Thyroid gland (tissue), 4 donors: ENCODE results near the gene SLX9. TPM values are rescaled to one million over a fixed set of nuclear protein-coding genes. Genes with fewer than 3 reads are reported as not detected.

Experiments
- DNase-seq, 2 donors: peaks; one replicate each; pipeline ENCODE4 v3.0.0-alpha.2; 2019
- H3K27ac ChIP-seq, 3 donors: fragments of 200-600 bp; sonication (generic); 1 replicate in 2 of 3; 2 replicates in 1 of 3; pipeline ENCODE4 v1.5.1; 2016 to 2019; ENCODE audit warnings: mild to moderate bottlenecking in 1 of 3, moderate library complexity in 1 of 3
- H3K27me3 ChIP-seq: fragments of 200-600 bp; sonication (generic); one replicate; pipeline ENCODE4 v1.5.1; 2019
- H3K36me3 ChIP-seq, 2 donors: fragments of 200-600 bp; sonication (generic); one replicate each; pipeline ENCODE4 v1.5.1; 2016 to 2019
- H3K4me1 ChIP-seq, 2 donors: fragments of 200-600 bp; sonication (generic); one replicate each; pipeline ENCODE4 v1.5.1; 2017 to 2019
- H3K4me3 ChIP-seq, 3 donors: fragments of 200-600 bp; sonication (generic); replicated peaks in 1 of 3; 1 replicate in 2 of 3; 2 replicates in 1 of 3; pipeline ENCODE4 v1.5.1; 2016; ENCODE audit warnings: mild to moderate bottlenecking in 1 of 3
- H3K9me3 ChIP-seq: fragments of 200-600 bp; sonication (generic); one replicate; pipeline ENCODE4 v1.5.1; 2017
- POLR2A ChIP-seq, 2 donors: fragments of 450-650 bp; IDR thresholded peaks; one replicate each; pipeline ENCODE4 v1.6.1; 2017; ENCODE audit warnings: antibody characterized with exemption in 2 of 2, mild to moderate bottlenecking in 2 of 2, moderate library complexity in 1 of 2
- WGBS, 2 donors: methylation state at CpG; one replicate each; pipeline ENCODE4 v1.1.5; 2017; 5-methylcytosine and 5-hydroxymethylcytosine counted together
- intact Hi-C: fragments of 100-400 bp; cut with DNase I; formaldehyde crosslinking; loops from one replicate; pipeline ENCODE4 v1.15.1; 2023
- total RNA-seq, 4 donors: library from RNA; depleted of rRNA; stranded (reverse); fragments of >200 nt; gene quantifications; one replicate each; pipeline ENCODE4 v1.2.3, GENCODE V29; 2016
- TF ChIP-seq, protein P1 (sequence below), 6 experiments: fragments of 200-600 bp in 3 of 6; fragments of 450-650 bp in 3 of 6; sonication (generic) in 3 of 6; IDR thresholded peaks; one replicate each; pipeline ENCODE4 v1.5.1; 2016 to 2019; ENCODE audit warnings: antibody characterized with exemption in 6 of 6, mild to moderate bottlenecking in 2 of 6, inconsistent platforms in 1 of 6, moderate library complexity in 1 of 6

The SLX9 gene
- total RNA-seq, 4 donors from 2014 or later = 4.8 to 19.1 (median 11.2) TPM

DNA sequence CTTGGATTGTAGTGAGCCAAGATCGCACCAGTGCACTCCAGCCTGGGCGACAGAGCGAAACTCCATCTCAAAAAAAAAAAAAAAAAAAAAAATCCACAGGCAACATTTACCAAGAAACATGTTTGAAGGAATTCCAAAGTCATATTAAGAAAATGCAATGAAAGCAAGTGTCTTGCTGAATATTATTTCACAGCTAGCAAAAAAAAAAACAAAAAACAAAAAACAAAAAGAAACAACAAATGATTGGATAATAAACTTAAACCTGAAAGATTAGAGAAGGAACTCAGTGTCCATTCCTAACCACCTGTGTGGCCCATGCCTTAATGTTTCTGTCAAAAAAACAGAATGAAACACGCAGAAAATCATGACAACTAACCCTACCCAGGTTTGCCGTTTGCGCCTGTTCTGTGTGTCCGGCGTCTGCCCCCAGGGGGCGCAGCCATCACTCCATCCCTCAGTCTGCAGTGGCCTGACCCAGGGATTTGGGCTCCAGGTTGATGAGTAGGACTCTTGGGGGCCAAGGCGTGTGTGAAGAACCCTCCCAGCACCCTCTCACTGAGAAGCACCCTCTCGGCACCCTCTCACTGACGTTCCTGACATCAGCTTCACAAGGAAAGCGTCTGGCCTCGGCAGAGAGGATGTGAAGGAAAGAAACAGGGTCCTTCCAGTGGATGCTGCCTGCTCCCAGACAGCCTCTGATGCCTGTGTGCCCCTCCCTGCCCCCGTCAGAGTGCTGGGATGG is 47.1 kb upstream of the SLX9 start:
- Histone ChIP-seq H3K27me3 (no peaks in the 10 kb centered on the region), H3K27ac (no peak overlapping the region), H3K4me3 (no peak overlapping the region), H3K4me1 (no peaks in the 10 kb centered on the region), H3K9me3 (no peaks in the 10 kb centered on the region), H3K36me3 (no peaks in the 10 kb centered on the region)
- intact Hi-C loops = no loop called here
- peak; percentile 47 to 61 for DNase-seq
- WGBS, 2 donors = 40 to 41% methylated on average over 15 of the region's 15 CpGs
- TF ChIP-seq POLR2A (IDR thresholded peaks at IDR 0.05) = no peak
- TF ChIP-seq, protein P1, sequence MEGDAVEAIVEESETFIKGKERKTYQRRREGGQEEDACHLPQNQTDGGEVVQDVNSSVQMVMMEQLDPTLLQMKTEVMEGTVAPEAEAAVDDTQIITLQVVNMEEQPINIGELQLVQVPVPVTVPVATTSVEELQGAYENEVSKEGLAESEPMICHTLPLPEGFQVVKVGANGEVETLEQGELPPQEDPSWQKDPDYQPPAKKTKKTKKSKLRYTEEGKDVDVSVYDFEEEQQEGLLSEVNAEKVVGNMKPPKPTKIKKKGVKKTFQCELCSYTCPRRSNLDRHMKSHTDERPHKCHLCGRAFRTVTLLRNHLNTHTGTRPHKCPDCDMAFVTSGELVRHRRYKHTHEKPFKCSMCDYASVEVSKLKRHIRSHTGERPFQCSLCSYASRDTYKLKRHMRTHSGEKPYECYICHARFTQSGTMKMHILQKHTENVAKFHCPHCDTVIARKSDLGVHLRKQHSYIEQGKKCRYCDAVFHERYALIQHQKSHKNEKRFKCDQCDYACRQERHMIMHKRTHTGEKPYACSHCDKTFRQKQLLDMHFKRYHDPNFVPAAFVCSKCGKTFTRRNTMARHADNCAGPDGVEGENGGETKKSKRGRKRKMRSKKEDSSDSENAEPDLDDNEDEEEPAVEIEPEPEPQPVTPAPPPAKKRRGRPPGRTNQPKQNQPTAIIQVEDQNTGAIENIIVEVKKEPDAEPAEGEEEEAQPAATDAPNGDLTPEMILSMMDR (IDR thresholded peaks at IDR 0.05) = peak; percentile 37 to 73 (median 58)

- Histone ChIP-seq H3K4me3 (no peak overlapping the region), H3K27me3 (no peaks in the 10 kb centered on the region), H3K27ac (no peak overlapping the region), H3K4me1 (no peaks in the 10 kb centered on the region), H3K36me3 (no peaks in the 10 kb centered on the region), H3K9me3 (no peaks in the 10 kb centered on the region)
- intact Hi-C loops = no loop called here
- DNase-seq = no peak
- 84 to 86% methylated on average over 7 of the region's 7 CpGs for WGBS, 2 donors
- TF ChIP-seq, protein P1 (IDR thresholded peaks at IDR 0.05) = no peak
- TF ChIP-seq POLR2A (IDR thresholded peaks at IDR 0.05) = no peak
These were observed 46.6 kb upstream of the SLX9 start for GRCh38 chr21:44893278-44893556.

DNA sequence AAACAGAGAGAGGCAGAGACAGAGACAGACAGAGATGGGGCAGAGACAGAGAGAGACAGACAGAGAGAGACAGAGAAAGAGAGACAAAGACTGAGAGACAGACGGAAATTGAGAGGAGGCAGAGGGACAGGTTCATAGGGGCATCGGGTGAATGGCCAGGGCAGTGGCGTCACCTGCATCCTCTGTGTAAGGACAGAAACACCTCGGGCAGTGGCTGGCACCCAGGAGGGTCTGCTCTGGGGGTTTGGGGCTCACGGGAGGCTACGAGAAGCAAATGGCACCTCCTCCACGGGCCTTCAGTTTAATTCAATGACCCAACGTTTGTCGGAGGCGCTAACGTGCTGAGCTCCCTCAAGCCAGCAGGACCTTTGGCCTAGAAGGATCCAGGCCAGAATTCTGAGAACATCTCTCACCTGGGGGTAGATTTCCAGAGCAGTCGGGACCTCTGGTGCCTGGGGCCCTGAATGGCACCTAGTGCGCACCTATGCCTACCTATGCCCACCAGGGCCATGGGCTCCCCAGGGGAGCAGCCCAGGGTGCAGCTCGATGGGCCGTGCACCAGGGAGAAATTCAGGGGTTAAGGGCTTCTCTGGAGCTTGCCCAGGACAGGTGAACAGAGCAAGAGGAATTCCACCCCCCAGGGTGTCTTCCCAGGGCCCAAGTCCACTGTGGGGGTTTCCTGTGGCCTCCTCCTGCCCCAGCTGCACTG is 45.7 kb upstream of the SLX9 start:
- Histone ChIP-seq H3K4me3 (no peak overlapping the region), H3K9me3 (no peaks in the 10 kb centered on the region), H3K27me3 (no peaks in the 10 kb centered on the region), H3K27ac (no peak overlapping the region), H3K36me3 (no peaks in the 10 kb centered on the region), H3K4me1 (no peaks in the 10 kb centered on the region)
- TF ChIP-seq, protein P1 (IDR thresholded peaks at IDR 0.05) = no peak
- no peak for TF ChIP-seq POLR2A (IDR thresholded peaks at IDR 0.05)
- intact Hi-C loops = no loop called here
- DNase-seq = no peak
- WGBS, 2 donors = 72 to 84% methylated on average over 14 to 15 of the region's 15 CpGs

DNA sequence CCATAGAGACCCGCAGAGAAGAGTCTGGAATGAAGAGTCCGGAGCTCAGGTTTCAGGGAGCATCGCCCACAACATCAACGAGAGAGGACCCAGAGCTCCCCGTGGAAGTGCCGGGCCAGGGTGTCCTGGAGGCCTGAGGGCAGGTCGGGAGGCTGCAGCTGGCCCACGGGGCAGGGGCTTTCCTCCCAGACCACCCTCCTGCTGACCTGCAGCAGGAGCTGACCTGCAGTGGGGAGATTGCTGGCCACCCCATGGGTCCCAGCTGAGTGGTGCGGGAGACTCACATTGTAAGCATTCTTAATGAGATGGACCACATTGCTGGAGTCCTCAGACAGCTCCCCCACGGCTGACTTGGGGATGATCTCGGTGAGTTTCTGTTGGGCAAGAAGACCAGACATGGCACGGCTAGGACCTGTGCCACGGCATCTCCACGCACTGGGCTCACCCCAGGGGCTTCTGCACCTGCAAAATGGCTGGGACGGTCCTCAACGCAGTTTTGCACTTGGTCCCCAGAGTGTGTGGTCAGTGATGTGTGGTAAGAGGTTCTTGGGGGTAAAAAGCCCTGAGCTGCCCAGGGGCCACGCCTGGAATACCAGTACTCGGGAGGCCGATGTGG is 45.0 kb upstream of the SLX9 start:
- 79 to 84% methylated on average over 13 of the region's 19 CpGs for WGBS, 2 donors
- no peaks in the 10 kb centered on the region for H3K27me3 ChIP-seq
- no peaks in the 10 kb centered on the region for H3K36me3 ChIP-seq
- H3K4me3 ChIP-seq = no peak overlapping the region
- no peaks in the 10 kb centered on the region for H3K9me3 ChIP-seq
- intact Hi-C loops = no loop called here
- no peaks in the 10 kb centered on the region for H3K4me1 ChIP-seq
- H3K27ac ChIP-seq = no peak overlapping the region
- no peak for DNase-seq
- no peak for TF ChIP-seq POLR2A (IDR thresholded peaks at IDR 0.05)
- TF ChIP-seq, protein P1 (IDR thresholded peaks at IDR 0.05) = no peak

GRCh38 chr21:44895859-44896258 is 44.0 kb upstream of the SLX9 start:
- WGBS, 2 donors = 89 to 96% methylated on average over 10 to 11 of the region's 11 CpGs
- H3K27me3 ChIP-seq = no peaks in the 10 kb centered on the region
- H3K27ac ChIP-seq = no peak overlapping the region
- no peaks in the 10 kb centered on the region for H3K9me3 ChIP-seq
- H3K4me3 ChIP-seq = no peak overlapping the region
- intact Hi-C loops = no loop called here
- no peaks in the 10 kb centered on the region for H3K36me3 ChIP-seq
- no peak for DNase-seq
- TF ChIP-seq POLR2A (IDR thresholded peaks at IDR 0.05) = no peak
- TF ChIP-seq, protein P1 (IDR thresholded peaks at IDR 0.05) = no peak
- no peaks in the 10 kb centered on the region for H3K4me1 ChIP-seq
